ENCODE results near the gene BLOC1S6. TPM values are rescaled to one million over a fixed set of nuclear protein-coding genes. Genes with fewer than 3 reads are reported as not detected.

The BLOC1S6 gene
- total and polyA plus RNA-seq, 4 donors: 13.3 to 37.0 (median 21.5) TPM

- H3K4me3 ChIP-seq (ENCODE audit: low read depth in 1 of 3, low read length in 3 of 3): no peak overlapping the region
- no peaks in the 10 kb centered on the region for H3K27me3 ChIP-seq (ENCODE audit: control insufficient read depth in 4 of 4, insufficient read depth in 4 of 4, low read length in 3 of 4)
- no peak overlapping the region for H3K9ac ChIP-seq (ENCODE audit: low read depth in 1 of 2, low read length in 2 of 2)
- H3K9me3 ChIP-seq (ENCODE audit: control insufficient read depth in 4 of 4, low read length in 3 of 4): no peaks in the 10 kb centered on the region
- WGBS: 74% methylated on average over 2 of the region's 2 CpGs
- H3K4me1 ChIP-seq (ENCODE audit: control insufficient read depth in 4 of 4, insufficient read depth in 4 of 4, low read length in 3 of 4): peaks cover 11 to 49% (median 20%) of the 10 kb centered on the region in 4 donors
- no peaks in the 10 kb centered on the region for H3K36me3 ChIP-seq (ENCODE audit: control insufficient read depth in 4 of 4, insufficient read depth in 3 of 4, low read depth in 1 of 4, low read length in 3 of 4)
- TF ChIP-seq NR2F2 (IDR thresholded peaks at IDR 0.05): no peak
- no peak for TF ChIP-seq RXRA (IDR thresholded peaks at IDR 0.05)
- no peak for TF ChIP-seq REST (IDR thresholded peaks at IDR 0.05)
- TF ChIP-seq YY1 (IDR thresholded peaks at IDR 0.05): no peak
- no peak for TF ChIP-seq ATF3 (IDR thresholded peaks at IDR 0.05)
- TF ChIP-seq EGR1 (IDR thresholded peaks at IDR 0.05; ENCODE audit: low read depth in 2 of 2): no peak
- no peak for TF ChIP-seq MAX (IDR thresholded peaks at IDR 0.05)
- no peak for TF ChIP-seq HNF4G (IDR thresholded peaks at IDR 0.05)
- no peak for TF ChIP-seq JUND (IDR thresholded peaks at IDR 0.05)
- no peak for TF ChIP-seq SP1 (IDR thresholded peaks at IDR 0.05)
- TF ChIP-seq HNF4A (conservative IDR thresholded peaks at IDR 0.05): no peak
- no peak for TF ChIP-seq FOXA2 (IDR thresholded peaks at IDR 0.05)
- TF ChIP-seq ZBTB33 (IDR thresholded peaks at IDR 0.05): no peak
- TF ChIP-seq TAF1 (conservative IDR thresholded peaks at IDR 0.05): no peak
- TF ChIP-seq GABPA (IDR thresholded peaks at IDR 0.05 in 1 of 2, conservative IDR thresholded peaks at IDR 0.05 in 1 of 2): no peak
- no peak for TF ChIP-seq CTCF (IDR thresholded peaks at IDR 0.05; ENCODE audit: low read depth, low read length, missing input control)
- no peak for TF ChIP-seq RAD21 (IDR thresholded peaks at IDR 0.05)
- peak overlapping the region; percentile 74 to 96 for H3K27ac ChIP-seq (ENCODE audit: low read depth in 1 of 2, low read length in 2 of 2)
- no peak for DNase-seq (ENCODE audit: low spot score)
These were observed 53.4 kb downstream of the BLOC1S6 start for GRCh38 chr15:45640616-45641015.
